DMS153 treated with DMSO at 0.1 percent for 48 hours (cell line): Measurements from ENCODE around the gene LINGO1.

ENCODE experiments used
- DNase-seq: peaks from one replicate; lab custom pipeline; 2025; ENCODE audit not compliant: unreplicated experiment; lab: John Stamatoyannopoulos, UW

LINGO1 gene

DNA sequence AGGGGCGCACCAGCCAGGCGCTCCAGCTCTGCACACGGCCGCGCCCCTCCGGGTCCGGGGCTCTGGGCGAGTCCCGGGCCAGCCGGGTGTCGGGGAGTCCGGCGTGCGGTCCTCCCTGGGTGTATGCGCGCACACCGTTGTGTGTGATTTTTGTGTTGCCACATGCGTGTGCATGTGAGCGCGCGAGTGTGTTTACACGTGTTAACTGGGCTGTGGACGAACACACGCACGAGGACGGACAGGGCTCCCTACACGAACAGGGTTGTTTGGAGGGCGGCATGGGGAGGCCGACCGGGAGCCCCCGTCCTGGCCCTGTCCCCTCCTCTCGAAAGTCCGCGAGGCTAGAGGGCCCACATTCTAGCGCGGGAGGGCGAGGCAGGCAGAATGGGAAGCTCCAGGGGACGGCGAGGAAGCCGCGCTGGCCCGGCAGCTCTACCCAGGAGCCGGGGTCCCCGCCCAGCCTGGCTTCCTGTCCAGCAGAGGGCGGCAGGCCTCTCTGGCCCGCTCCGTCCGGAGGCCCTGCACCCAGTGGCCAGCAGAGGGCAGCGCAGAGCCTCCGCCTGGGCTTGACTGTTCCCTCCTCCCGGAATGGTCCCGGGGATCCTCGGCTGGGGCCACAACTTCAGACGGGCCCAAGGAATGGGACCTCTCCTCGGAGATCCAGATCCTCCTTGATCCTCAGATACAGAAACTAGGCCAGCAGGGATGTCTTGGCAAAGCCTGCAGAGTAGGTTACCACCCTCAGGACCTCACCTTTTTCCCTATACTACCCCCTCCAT lies 611 bp upstream of the LINGO1 start:
- peak; percentile 10 for DNase-seq

DNA sequence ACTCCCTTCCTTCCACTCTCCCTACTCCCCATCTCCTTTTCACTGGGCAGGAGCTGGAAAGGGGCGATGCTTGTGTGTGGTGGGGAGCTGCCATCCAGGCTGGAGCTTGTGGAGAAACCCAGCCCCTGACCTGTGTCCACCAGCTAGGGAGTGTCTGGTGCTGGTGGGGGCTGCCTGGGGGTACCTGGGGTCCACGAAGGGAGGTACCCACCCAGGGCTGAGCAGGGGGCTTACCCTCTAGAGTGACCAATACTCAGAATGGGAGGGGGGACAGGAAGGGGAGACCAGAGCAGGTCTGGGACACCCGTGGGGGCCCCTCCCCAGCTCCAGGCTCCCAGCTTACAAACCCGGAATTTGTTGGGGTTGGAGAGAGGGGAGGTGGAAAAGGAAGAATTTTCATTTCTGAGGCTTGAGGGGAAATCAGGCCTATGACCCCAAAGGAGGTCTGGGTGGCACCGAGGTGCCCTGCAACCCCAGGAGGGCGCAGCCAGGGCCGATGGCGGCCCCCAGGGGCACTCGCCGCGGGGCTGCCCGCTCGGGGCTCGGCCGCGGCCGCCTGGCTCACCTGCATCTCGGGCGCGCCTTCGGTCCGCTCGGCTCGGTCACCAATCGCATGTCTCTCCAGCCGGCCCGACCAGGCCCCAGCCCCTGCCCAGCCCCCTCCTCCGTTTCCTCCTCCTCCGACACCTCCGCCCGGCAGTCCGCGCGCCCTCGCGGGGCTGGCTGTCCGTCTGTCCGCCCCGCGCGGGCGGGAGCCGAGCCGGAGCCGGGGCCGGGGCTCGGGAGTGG lies 773 bp downstream of the LINGO1 start:
- DNase-seq = no peak

DNA sequence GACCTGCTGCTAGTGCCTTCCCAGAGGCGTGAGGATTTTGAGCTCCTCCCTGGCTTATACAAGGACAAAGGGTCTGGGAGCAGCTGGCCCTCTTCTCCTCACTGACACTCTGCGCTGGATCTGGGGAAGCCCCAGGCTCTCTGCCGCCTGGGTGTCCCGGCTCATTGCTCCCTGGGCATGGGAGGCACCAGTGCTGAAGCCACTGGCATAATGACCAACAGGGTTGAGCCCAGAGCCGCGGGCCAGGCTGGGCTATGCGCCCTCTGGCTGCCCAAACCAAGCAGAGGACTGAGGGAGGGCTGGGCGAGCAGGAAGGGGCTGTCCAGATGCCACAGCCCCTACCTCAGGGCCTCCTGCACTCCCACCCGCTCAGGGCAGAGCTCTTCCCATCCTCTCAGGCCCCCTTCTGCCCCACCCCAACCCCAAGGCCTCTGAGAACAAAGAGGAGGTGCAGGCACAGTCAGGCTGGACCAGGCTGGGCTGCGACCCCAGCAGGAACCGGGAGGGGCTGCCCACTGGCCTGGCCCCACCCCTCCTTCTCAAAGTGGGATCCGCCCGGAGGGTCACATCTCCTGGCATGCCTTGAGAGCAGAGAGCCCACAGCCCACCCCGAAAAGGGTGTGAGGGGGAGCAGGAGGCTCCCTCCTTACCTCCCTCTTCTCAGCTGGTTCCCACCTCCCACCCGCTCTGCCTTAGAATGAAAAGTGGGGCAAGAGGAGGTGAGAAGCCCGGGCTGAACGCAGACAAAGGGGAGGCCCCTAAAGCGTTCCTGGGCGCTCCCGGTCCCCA lies 1.6 kb downstream of the LINGO1 start:
- DNase-seq = no peak

DNA sequence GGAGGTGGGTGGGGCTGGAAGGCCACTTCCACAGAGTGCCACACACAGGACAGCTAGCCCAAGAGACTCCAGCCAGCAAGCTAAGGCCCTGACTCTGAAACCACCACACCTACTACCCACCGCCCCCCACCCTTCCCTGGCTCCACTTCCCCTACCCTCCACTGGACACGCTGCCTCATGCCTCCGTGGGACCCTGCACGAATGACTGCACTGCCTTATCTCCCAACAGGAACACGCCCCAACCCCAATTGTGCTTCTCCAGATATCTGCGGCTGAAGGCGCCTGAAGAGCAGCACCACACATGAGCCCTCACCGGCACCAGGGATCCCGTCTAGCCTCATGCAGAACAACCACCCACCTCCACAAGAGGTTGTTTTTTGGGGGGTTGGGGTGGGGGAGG lies 2.7 kb downstream of the LINGO1 start:
- no peak for DNase-seq

GRCh38 chr15:77629070-77630030 lies 3.4 kb downstream of the LINGO1 start:
- no peak for DNase-seq

DNA sequence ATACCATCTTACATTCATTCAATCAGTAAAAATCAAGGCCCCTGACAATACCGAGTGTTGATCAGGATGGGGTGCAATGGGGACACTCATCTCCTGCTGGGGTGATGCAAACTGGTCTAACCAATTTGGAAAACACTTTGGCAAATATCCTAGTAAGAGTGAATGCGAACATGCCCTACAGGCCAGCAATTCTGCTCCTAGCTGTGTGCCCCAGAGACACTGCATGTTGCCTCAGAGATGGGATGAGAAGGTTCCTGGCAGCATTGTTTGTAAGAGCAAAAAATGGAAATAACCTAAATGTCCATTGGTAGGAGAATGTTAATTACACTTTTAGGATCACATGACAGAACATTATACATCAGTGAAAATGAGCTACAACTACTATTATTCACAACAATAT lies 4.7 kb downstream of the LINGO1 start:
- no peak for DNase-seq

- DNase-seq = no peak
These were observed 5.1 kb downstream of the LINGO1 start for GRCh38 chr15:77627581-77627980.

GRCh38 chr15:77627067-77627466 lies 5.6 kb downstream of the LINGO1 start:
- DNase-seq = no peak

GRCh38 chr15:77626002-77626401 lies 6.7 kb downstream of the LINGO1 start:
- DNase-seq = no peak

GRCh38 chr15:77625376-77625775 lies 7.3 kb downstream of the LINGO1 start:
- DNase-seq = no peak

GRCh38 chr15:77624868-77625267 lies 7.8 kb downstream of the LINGO1 start:
- DNase-seq = no peak

DNA sequence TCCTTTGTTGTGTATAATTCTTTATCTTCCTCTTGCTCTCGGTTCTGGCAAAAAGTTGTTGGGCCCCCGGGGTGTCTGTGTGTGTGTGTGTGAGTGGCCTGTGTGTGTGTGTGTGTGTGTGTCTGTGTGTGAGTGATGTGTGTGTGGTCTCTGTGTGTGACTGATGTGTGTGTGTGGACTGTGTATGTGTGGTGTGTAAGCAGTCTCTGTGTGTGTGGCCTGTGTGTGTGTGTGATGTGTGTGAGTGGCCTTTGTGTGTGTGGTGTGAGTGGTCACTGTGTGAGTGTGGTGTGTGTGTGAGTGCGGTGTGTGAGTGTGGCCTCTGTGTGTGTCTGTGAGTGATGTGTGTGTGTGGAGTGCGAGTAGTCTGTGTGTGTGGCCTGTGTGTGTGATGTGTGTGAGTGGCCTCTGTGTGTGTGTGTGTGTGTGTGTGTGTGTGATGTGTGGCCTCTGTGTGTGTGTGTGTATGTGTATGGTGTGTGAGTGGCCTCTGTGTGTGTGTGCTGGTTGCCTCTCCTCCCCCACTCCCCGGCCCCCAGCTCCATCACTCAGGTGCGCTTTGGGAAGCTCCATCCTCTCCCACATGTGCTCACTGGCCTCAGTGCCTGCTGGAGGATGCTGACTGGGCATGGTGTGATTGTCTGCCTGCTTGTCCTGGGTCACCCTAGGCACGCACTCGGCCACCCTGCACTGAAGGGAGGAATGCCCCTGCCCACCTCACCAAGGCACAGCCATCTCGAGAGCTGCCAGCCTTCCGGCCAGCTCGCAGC lies 8.8 kb downstream of the LINGO1 start:
- DNase-seq = no peak

DNA sequence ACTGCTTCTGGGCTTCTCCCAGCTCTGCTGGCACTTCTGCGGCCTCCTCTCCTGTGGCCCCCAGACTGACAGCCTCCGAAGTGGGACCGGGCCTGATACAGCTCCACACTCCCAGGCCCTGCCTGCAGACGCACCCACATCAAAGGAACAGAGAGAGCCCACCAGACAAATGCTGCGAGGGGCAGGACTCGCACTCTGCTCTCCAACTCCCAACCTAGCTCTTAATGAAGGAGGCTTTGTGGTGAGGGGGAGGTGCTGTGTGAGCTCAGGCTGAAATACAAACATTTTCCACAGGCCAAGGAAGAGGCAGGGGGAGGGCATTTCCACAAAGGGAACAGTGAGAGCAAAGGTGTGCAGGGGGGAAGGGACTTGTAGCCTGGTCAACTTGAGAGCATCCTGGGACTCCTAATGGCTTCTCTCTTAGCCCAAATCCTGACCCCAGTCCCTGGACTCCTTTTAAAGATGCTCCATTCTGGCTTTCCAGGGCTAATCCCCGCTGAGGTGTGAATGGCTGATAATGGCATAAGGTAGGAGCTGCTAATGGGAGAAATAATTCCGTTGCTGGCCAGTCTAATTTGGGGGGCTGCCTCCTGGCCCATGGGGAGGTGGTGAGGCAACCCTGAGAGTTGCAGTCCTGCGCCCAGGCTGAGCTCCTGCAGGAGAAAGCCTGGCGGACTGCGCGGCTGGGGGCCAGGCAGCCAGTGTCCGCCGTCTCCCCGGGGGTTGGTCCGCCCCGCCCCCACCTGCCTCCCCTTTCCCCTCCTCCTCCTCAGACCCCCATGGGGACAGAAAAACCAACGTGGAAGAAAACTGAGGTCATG lies 9.6 kb downstream of the LINGO1 start:
- no peak for DNase-seq

- no peak for DNase-seq
These were observed 10.3 kb downstream of the LINGO1 start for GRCh38 chr15:77622209-77622933.

- no peak for DNase-seq
These were observed 10.9 kb downstream of the LINGO1 start for GRCh38 chr15:77621847-77622208.

GRCh38 chr15:77620960-77621647 lies 11.6 kb downstream of the LINGO1 start:
- no peak for DNase-seq

- no peak for DNase-seq
These were observed 12.4 kb downstream of the LINGO1 start for GRCh38 chr15:77620297-77620696.

DNA sequence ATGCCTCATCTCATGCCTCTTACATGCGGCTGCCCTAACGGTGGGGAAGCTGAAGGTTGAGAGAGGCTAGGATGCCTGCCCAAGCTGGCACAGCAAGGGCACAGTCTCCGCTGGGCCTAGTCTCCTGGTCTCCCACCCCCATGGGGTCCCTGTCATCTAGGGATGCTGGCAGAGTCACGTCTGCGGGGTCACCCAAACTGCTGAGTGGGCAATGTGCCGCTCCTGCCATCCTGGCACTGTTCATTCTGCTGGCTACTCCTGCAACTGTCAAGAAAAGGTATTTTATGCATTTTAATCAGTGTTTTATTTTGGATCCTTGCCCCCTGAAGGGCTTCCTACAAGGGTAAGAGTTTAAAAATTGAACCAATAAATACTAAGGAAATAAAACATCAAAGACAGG lies 12.8 kb downstream of the LINGO1 start:
- no peak for DNase-seq
